ENCODE data around the gene STYX.
"Not testable (repeated sequence)": the region's sequence is repeated elsewhere in the genome, so short reads cannot be mapped to it uniquely, and the experiment has no call there.

STYX gene

GRCh38 chr14:52727509-52727908, 2.5 kb upstream of the STYX start:
- DNase-seq (ENCODE audit: low read depth): not testable (repeated sequence)

GRCh38 chr14:52729035-52729434, 931 bp upstream of the STYX start:
- DNase-seq (ENCODE audit: low read depth): not testable (repeated sequence)

- DNase-seq (ENCODE audit: low read depth): no peak
Measured at GRCh38 chr14:52729585-52729924, 411 bp upstream of the STYX start.

- DNase-seq (ENCODE audit: low read depth): peak; percentile 16
Measured at GRCh38 chr14:52730709-52731111, 744 bp downstream of the STYX start.

- DNase-seq (ENCODE audit: low read depth): no peak
Measured at GRCh38 chr14:52733824-52734223, 3.9 kb downstream of the STYX start.

GRCh38 chr14:52735921-52736489, 6.0 kb downstream of the STYX start:
- DNase-seq (ENCODE audit: low read depth): no peak

GRCh38 chr14:52738409-52738808, 8.4 kb downstream of the STYX start:
- no peak for DNase-seq (ENCODE audit: low read depth)

GRCh38 chr14:52740751-52741150, 10.8 kb downstream of the STYX start:
- DNase-seq (ENCODE audit: low read depth): no peak

GRCh38 chr14:52741865-52742264, 11.9 kb downstream of the STYX start:
- DNase-seq (ENCODE audit: low read depth): no peak

GRCh38 chr14:52748647-52749292, 18.8 kb downstream of the STYX start:
- no peak for DNase-seq (ENCODE audit: low read depth)

GRCh38 chr14:52755607-52756316, 25.8 kb downstream of the STYX start:
- DNase-seq (ENCODE audit: low read depth): no peak

- no peak for DNase-seq (ENCODE audit: low read depth)
Measured at GRCh38 chr14:52759145-52759544, 29.2 kb downstream of the STYX start.

GRCh38 chr14:52762923-52763322, 33.0 kb downstream of the STYX start:
- not testable (repeated sequence) for DNase-seq (ENCODE audit: low read depth)

- no peak for DNase-seq (ENCODE audit: low read depth)
Measured at GRCh38 chr14:52767058-52767833, 37.3 kb downstream of the STYX start.

- DNase-seq (ENCODE audit: low read depth): no peak
Measured at GRCh38 chr14:52769887-52770286, 39.9 kb downstream of the STYX start.

- DNase-seq (ENCODE audit: low read depth): no peak
Measured at GRCh38 chr14:52776816-52777215, 46.9 kb downstream of the STYX start.

GRCh38 chr14:52778702-52779101, 48.7 kb downstream of the STYX start:
- no peak for DNase-seq (ENCODE audit: low read depth)

- no peak for DNase-seq (ENCODE audit: low read depth)
Measured at GRCh38 chr14:52780893-52781292, 50.9 kb downstream of the STYX start.

- peak; percentile 21 for DNase-seq (ENCODE audit: low read depth)
Measured at GRCh38 chr14:52781629-52782028, 51.7 kb downstream of the STYX start.

- DNase-seq (ENCODE audit: low read depth): no peak
Measured at GRCh38 chr14:52783206-52783605, 53.2 kb downstream of the STYX start.

- no peak for DNase-seq (ENCODE audit: low read depth)
Measured at GRCh38 chr14:52786887-52787286, 56.9 kb downstream of the STYX start.

- no peak for DNase-seq (ENCODE audit: low read depth)
Measured at GRCh38 chr14:52789118-52789517, 59.2 kb downstream of the STYX start.

All from amniotic epithelial cell (primary cell).